Skin epidermis (tissue), 12 donors: Measurements from ENCODE around the gene MAGEB4.
"Not testable (repeated sequence)": the region's sequence is repeated elsewhere in the genome, so short reads cannot be mapped to it uniquely, and the experiment has no call there.

Source experiments
- H3K27ac ChIP-seq, 21 experiments: fragments of 200-600 bp; sonication (generic) in 11 of 21; one replicate each; pipeline ENCODE4 v1.5.0; 2020; ENCODE audit warnings: mild to moderate bottlenecking in 3 of 21, inconsistent platforms in 2 of 21, moderate library complexity in 2 of 21
- H3K4me3 ChIP-seq, 7 experiments: fragments of 200-600 bp; sonication (generic) in 2 of 7; one replicate each; pipeline ENCODE4 v1.5.0; 2020; ENCODE audit warnings: inconsistent platforms in 2 of 7, mild to moderate bottlenecking in 2 of 7, moderate library complexity in 1 of 7

The MAGEB4 gene, protein sequence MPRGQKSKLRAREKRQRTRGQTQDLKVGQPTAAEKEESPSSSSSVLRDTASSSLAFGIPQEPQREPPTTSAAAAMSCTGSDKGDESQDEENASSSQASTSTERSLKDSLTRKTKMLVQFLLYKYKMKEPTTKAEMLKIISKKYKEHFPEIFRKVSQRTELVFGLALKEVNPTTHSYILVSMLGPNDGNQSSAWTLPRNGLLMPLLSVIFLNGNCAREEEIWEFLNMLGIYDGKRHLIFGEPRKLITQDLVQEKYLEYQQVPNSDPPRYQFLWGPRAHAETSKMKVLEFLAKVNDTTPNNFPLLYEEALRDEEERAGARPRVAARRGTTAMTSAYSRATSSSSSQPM

DNA sequence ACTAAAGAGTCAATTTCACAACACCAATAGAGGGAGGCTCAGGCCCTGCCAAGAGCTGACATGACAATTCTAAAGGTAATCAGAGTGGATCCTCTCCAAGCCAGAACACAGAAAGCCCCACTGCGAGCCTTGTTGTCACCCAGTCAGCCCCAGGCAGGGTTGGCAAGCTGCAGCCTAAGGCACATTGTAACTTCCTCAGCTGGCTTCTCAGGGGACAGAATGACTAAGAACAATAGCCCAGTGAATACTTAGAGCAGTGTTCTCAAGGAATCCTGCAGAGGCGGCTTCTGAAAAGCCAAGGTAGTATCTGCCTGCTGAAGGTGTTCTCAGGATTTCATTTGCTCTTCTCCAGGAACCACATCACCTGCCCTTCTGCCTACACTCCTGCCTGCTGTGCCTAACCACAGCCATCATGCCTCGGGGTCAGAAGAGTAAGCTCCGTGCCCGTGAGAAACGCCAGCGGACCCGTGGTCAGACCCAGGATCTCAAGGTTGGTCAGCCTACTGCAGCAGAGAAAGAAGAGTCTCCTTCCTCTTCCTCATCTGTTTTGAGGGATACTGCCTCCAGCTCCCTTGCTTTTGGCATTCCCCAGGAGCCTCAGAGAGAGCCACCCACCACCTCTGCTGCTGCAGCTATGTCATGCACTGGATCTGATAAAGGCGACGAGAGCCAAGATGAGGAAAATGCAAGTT is at the start of gene MAGEB4:
TSS of gene MAGEB4 (plus strand) at position 277 of the 692 bp plus-strand sequence. CDS start at position 413, 136 bp downstream.
- Histone ChIP-seq H3K27ac (no peak within 1 kb of the TSS), H3K4me3 (no peak within 1 kb of the TSS)

DNA sequence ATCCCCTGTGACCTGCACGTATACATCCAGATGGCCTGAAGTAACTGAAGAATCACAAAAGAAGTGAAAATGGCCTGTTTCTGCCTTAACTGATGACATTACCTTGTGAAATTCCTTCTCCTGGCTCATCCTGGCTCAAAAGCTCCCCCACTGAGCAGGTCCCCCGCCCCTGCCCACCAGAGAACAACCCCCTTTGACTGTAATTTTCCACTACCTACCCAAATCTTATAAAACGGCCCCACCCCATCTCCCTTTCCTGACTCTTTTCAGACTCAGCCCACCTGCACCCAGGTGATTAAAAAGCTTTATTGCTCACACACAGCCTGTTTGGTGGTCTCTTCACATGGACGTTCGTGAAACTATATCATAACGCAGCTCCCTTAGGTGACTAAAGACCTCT is 47.9 kb upstream of the MAGEB4 start:
- not testable (repeated sequence) for H3K27ac ChIP-seq, H3K4me3 ChIP-seq

DNA sequence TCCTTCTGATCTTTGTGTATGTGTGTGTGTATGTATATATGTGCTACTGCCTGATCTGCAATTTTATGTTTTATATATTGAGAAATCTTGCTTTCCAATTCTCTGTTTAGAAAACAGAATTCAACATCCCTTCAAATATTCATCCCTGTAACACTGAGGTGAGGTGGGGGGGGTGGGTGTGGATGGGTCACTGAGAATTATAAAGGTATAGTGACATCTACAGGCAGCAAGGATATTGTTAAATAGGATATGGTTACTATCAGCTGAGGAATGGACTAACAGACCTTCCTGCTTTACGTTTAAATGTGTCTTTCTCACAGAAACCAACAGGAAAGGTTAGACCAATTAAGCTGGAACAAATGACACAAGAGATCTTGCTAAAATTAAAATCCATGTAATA is 45.5 kb upstream of the MAGEB4 start:
- no peak overlapping the region for H3K27ac ChIP-seq
- H3K4me3 ChIP-seq = no peak overlapping the region

DNA sequence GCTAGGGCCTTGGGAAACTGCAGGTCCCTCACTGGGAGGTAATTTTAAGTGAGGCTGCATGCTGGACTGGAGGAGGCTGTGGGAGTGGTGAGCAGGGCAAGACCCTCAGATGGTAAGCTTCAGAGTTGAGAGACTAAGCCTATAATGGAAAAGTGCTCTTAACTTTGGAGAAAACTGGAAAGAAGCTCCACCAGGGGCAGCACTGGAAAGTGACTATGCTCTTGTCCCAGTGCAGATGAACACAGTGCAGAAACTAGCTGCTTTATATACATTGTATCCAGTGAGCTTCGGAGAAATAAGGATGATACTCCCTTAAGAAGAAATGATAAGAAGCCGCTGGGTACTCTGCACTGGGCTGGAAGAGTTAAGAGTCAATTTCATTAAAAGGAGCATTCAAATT is 29.6 kb upstream of the MAGEB4 start:
- H3K27ac ChIP-seq = no peak overlapping the region
- no peak overlapping the region for H3K4me3 ChIP-seq

DNA sequence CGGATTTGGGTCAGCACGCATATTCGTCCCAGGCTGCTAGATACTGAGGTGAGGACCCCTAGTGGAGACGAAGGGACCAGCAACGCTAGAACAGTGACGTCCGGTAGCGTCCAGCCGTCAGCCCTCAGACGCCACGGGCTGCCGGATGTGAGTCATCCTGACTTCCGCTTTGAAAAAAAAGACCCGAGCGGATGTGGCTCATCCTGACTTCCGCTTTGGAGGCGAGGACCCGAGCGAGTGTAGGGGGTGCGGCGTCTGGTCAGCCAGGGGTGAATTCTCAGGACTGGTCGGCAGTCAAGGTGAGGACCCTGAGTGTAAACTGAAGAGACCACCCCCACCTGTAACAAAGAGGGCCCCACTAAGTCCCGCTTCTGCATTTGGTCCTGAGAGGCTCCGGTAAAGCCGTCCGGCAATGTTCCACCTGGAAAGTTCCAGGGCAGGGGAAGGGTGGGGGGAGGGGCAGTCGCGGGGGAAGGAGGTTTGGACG is 26.4 kb upstream of the MAGEB4 start, which contains the start of gene MAGEB2:
TSS of gene MAGEB2 (plus strand) at position 207 of the 487 bp plus-strand sequence. CDS start 3,018 bp downstream, outside the sequence.
- Histone ChIP-seq H3K4me3 (no peak within 1 kb of the TSS), H3K27ac (no peak within 1 kb of the TSS)

DNA sequence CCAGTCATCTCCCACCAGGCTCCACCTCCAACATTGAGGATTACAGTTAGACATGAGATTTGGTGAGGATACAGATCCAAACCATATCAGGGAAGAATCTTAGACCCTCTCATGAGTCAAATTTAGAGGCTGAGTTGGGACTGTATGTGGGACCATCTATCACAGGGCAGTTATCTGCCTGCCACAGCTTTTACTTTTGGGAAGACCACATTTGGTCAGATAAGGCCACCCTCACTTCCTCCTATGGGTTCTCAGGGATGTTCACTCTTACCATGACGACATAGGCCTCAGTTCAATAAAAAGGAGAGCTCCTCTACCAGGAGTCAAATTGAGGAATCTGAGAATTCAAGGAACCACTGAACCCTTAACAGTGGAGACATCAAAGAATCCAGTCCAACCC is 24.3 kb upstream of the MAGEB4 start:
- H3K27ac ChIP-seq = no peak overlapping the region
- H3K4me3 ChIP-seq = no peak overlapping the region

DNA sequence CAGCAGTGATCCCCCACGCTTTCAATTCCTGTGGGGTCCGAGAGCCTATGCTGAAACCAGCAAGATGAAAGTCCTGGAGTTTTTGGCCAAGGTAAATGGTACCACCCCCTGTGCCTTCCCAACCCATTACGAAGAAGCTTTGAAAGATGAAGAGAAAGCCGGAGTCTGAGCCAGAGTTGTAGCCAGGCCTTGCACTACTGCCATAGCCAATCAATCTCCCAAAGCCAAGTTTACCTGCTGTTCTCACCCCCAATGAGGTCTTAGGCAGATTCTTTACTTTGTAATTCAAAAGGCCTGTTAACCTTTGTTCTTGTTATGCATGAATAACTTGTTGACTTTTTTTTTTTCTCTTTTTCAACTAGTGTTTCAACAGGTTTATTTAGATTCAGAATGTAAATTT is 22.4 kb upstream of the MAGEB4 start:
- H3K4me3 ChIP-seq = no peak overlapping the region
- no peak overlapping the region for H3K27ac ChIP-seq

DNA sequence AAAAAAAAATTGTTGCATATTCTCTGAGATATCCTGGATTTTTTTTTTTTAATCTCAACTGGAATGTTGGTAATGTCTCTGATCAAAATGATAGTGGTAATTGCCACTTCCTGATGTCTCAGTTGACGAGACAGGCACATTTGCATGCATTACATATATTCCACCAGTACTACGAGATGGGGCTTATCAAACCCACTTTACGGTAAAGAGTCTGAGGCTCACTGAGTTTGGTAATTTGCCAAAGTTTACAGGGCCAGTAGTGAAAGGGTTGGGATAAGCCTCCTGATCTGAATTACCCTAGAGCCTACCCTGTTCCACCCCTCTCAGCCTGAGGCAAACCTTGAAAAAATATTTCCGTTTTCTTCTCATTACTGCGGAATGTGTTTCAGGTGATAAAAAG is 21.1 kb upstream of the MAGEB4 start:
- H3K4me3 ChIP-seq = no peak overlapping the region
- no peak overlapping the region for H3K27ac ChIP-seq

DNA sequence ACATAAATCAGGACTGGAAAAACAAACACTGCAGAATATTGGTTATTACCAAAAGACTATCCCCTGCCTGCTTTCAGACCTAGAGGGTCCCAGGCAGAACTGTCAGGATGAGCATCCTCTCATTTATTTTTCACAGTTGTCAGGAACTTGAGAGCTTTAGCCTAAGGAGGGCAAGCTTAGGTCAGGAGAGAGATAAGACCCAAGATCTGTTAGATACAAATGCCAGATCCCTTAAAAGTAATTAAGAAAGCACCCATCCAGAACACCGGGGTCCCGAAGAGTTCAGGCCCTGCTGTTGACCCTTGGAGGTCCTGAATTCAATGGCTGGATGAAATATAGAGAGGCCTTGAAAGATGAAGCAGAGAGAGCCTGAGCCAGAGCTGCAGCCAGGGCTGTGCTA is 17.3 kb upstream of the MAGEB4 start:
- Histone ChIP-seq H3K27ac (no peak overlapping the region), H3K4me3 (no peak overlapping the region)

DNA sequence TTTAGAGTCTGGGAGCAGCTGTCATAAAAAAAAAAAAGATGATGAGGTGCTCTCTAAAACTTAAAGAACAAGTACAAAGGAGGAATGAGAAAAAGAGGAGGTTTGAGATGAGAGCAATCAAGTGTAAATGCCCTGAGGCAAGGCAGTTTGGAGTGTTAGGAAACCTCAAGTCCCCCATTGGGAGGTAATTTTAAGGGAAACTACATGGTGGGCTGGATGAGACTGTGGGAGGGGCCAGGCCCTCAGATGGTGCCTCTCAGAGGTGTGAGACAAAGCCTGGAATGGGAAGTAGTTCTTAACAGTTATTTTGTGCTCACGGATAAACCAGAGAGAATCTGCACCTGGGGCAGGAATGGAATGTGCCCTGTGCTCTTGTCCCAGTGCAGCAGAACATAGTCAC is 13.3 kb upstream of the MAGEB4 start:
- no peak overlapping the region for H3K4me3 ChIP-seq
- no peak overlapping the region for H3K27ac ChIP-seq

DNA sequence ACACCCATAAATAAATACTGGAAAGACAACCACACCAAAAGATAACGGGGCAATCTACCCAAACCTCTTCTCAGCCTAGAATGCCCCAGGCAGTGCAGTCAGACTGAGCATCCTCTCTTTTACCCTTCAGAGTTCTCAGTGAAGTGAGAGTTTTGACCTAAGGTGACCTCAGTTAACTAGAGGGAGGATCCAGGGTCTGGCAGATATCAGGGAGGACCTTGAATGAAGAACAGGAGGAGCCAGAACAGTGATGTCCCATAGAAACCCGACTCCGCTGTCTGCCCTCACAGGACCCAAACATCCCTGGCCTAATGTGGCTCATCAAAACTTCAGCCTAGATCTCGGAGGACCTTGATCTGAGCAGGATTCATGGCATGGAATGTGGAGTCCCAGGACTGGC is 11.4 kb upstream of the MAGEB4 start, which contains the start of gene MAGEB3:
TSS of gene MAGEB3 (plus strand) at position 263 of the 400 bp plus-strand sequence. CDS start 5,268 bp downstream, outside the sequence.
- Histone ChIP-seq H3K27ac (no peak within 1 kb of the TSS), H3K4me3 (no peak within 1 kb of the TSS)

DNA sequence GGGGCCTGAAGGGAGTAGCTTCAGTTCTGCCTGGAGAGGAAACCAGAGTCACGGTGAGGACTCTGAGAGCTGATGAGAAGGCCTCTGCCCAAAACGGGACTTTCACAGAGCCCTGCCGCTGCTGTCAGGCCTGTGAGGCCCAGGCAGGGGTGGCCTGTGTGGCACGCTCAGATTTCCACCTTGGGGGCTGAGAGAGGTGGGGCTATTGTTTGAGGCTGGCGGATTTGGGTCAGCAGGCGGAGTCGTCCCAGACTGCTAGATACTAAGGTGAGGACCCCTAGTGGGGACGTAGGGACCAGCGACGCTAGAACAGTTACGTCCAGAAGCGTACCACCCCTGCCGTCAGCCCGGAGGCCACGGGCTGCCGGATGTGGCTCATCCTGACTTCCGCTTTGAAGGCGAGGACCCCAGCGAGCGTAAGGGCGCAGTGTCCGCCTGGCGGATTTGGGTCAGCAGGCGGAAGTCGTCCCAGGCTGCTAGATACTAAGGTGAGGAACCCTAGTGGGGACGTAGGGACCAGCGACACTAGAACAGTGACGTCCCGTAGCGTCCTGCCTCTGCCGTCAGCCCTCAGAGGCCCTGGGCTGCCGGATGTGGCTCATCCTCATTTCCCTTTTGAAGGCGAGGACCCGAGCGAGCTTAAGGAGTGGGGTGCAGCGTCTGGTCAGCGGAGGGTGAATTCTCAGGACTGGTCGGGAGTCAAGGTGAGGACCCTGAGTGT is 5.1 kb downstream of the MAGEB4 start, which contains the start of gene MAGEB1:
TSS of gene MAGEB1 (plus strand) at position 378 of the 721 bp plus-strand sequence. CDS start 3,348 bp downstream, outside the sequence.
- no peak within 1 kb of the TSS for H3K4me3 ChIP-seq
- no peak within 1 kb of the TSS for H3K27ac ChIP-seq

DNA sequence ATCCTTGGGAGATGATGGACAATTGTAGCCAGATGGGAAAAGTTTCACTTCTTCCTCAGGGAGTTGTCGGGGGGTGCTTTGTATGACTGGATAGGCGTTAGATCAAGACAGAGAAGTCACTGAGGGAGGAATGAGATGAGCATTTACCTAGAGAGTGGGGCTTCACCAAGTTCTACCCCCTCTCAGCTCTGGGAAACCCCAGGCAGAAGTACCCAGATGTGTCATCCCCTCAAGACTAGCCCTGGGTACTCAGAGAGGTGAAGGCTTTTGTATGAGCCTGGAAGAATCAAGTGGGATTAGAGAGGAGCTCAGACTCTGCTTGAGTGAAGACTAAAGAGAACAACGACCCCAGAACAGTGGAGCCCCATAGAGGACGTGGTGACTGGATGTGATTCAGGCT is 7.1 kb downstream of the MAGEB4 start:
- Histone ChIP-seq H3K4me3 (no peak overlapping the region), H3K27ac (no peak overlapping the region)

DNA sequence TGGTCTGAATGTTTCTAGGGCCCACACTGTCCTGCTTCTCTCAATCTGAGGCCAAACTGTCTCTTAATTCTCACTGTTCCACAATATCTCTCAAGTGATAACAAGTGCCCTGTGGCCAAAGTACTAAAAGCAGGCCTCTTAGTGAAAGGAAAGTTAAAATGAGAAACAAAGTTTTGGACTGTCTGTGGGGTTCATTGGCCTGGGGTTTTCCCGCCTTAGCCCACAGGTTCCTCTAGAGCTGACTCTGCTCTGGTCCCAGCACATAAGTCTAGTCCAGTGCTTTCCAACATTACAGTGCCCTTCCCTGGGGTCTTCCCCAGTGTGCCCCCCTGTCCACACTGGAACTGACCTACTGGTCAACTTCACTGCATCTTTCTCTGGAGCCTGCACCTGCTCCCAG is 11.5 kb downstream of the MAGEB4 start:
- Histone ChIP-seq H3K27ac (no peak overlapping the region), H3K4me3 (no peak overlapping the region)

DNA sequence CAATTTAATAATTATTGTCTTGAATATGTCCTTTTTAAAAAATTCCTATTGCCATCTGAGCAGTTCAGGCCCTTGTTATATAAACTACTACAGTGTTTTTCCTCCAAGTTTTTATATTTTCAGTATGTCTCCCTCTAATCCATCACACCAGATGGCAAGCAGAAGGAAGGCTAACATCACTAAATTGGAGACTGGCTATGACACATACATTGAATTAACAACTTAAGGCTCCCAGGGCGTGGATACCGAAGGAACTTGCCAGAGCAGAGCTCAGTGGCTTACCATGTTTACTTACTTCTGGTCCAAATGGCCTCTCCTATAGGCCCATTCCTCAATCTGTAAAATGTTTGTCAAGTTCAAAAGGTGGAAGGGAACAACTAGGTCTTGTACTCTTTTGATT is 18.1 kb downstream of the MAGEB4 start:
- no peak overlapping the region for H3K27ac ChIP-seq
- H3K4me3 ChIP-seq = no peak overlapping the region

DNA sequence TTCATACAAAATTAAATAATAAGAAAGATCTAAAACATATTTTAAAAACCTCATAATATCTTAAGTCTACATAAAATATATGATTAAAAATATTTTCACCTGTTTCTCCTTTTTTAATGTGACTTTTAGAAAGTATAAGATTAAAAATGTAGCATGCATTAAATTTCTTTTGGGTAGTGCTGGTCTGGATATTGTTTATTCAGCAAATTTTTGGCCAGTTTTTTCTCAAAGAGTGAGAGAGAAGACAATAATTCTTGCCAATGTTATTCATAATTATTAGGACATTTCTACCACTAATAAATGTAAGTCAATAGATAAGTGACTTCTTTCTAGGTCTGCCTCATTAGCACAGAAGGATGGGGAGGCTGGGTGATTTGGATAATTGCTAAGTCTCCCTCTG is 19.2 kb downstream of the MAGEB4 start:
- Histone ChIP-seq H3K4me3 (no peak overlapping the region), H3K27ac (no peak overlapping the region)

DNA sequence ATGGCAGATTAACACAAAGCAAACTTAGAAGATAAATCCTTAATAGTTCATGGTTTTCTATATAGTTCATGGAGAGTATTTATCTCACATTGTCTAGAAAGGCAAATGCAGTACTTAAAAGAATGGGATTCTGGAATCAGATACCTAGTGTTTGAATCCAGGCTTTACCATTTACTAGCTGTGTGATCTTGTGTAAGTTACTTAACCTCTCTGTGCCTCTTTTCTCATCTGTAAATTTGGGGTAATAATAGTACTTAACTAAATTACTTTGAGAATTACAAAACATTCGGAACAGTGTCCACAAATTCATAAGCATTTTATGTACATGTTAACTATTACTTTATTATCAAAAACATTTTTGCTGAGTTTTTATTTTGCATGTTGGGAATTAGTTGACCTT is 21.0 kb downstream of the MAGEB4 start:
- H3K27ac ChIP-seq = no peak overlapping the region

DNA sequence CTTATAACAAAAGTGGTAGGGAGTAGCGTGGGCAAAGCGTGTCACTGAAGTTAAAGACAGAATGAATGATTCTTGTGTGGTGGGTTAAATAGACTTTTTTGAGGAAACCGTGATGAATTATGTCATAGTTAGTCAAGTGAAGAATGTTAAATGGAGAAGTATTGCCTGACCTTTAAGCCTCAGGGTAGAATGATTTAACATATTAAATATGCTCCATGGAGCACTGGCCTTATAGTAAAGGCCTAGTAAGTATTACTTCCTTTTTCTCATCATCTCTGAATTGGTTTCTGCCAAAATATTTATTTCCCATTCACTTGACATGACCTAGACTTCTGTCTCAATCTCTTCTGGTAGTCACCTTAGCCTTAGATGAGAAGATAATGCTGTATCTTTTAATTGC is 28.8 kb downstream of the MAGEB4 start:
- no peak overlapping the region for H3K4me3 ChIP-seq
- H3K27ac ChIP-seq = no peak overlapping the region

More for the DNA sequence above, 21.0 kb downstream of the MAGEB4 start:
- H3K4me3 ChIP-seq = no peak overlapping the region

DNA sequence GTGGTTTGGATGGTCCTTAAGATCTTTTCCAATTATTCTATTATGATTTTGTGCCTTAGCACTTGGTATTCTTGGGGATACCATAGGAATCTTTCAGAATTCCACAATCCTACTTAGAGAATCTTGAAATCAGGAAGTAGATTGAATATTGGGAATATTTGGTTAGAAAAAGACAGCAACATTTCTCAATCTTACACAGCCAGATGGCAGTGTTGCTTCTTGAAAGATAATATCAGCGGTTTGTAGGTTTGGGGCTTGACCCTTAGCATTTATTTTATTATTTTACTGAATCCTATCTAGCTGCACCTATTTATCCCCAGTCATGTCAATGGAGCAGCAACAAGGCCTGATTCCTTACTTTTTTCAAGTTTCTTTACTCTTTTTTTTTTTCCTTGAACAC is 33.7 kb downstream of the MAGEB4 start:
- Histone ChIP-seq H3K4me3 (no peak overlapping the region), H3K27ac (no peak overlapping the region)

DNA sequence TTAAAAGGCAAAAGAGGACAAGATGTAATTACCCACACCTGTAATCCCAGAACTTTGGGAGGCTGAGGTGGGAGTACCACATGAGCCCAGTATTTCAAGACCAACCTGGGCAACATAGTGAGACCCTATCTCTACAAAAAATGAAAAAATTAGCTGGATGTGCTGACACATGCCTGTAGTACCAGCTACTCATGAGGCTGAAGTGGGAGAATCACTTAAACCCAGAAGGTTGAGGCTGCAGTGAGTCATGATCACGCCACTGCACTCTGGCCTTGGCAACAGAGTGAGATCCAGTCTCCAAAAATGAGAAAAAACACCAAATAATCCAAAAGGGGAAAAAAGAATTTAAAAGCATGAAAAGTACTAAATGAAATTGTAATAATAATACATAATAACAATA is 36.6 kb downstream of the MAGEB4 start:
- Histone ChIP-seq H3K27ac (no peak overlapping the region), H3K4me3 (no peak overlapping the region)
